GM13976 (cell line): ENCODE measurements around the gene FGF14.

Source experiments
- DNase-seq: peaks from one replicate; pipeline ENCODE4 v3.0.0; 2012; ENCODE audit warnings: low spot score
- CTCF ChIP-seq: IDR thresholded peaks from 2 replicates; pipeline ENCODE4 v1.5.1; 2012; ENCODE audit warnings: borderline replicate concordance, mild to moderate bottlenecking; ENCODE audit not compliant: insufficient read depth; ENCODE audit errors: extremely low read depth, missing control alignments, control extremely low read depth
- in situ Hi-C: fragments of 300-500 bp; cut with MboI; formaldehyde crosslinking; loops from one replicate; pipeline ENCODE4 v1.12.0; 2022; ENCODE audit warnings: low sequenced_read_pairs, mixed read lengths, inconsistent platforms; ENCODE audit not compliant: unreplicated experiment

FGF14 gene

DNA sequence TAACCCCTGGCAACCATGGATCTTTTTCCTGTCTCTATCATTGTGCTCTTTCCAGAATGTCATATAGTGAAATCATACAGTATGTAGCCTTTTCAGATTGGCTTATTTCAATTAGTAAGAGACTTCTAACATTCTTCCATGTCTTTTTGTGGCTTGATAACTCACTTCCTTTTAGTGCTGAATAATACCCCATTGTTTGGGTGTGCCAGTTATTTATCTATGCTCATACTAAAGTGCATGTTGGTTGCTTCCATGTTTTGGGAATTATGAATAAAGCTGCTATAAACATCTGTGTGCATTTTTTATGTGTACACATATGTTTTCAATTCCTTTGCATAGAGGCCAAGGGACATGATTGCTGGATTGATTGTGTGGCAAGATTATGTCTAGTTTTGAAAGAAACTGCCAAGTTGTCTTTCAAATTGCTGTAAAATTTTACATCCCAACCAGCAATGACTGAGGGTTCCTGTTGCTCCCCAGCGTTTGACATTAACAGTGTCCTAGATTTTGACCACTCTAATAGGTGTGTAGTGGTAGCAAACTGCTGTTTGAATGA, 590.5 kb downstream of the FGF14 start:
- in situ Hi-C loops: no loop called here
- no peak for TF ChIP-seq CTCF
- DNase-seq: no peak

DNA sequence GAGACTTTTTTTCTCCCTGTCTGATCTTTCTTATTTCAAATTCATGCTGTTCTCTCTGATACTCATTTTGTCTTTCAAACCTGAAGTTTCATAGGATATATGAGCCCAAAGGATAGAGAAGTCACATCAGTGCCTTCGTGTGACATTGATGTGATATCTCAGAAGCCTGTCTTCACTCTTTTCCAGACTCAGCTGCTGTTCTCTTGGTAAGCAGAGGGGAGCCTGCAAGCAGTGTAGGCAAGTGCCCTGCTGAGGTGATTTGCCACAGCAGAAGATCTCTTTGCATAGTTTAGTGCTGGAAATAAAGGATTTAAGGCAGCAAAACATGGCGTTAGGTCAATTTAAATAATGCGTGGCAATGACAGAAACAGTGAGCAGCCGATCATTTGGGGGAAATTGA, 602.7 kb downstream of the FGF14 start:
- TF ChIP-seq CTCF: no peak
- no peak for DNase-seq
- in situ Hi-C loops: no loop called here

DNA sequence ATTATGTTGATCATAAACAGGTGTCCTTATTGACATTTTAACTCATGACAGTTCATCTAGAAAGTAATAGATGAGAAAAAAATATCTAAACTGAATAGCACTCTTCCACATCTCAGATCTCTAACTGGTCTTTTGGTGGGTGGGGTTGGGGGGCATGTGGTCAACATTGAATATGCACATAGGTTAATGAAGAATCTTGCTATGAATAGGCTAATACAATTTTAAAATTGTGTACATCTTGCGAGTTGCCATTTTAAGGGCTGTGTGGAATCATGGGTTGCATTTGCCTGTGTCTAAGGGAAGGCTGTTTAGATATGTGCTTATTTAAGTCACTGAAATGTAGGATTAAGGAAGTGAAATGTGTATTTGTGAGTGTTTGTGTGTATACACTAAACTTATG, 603.4 kb downstream of the FGF14 start:
- TF ChIP-seq CTCF: no peak
- in situ Hi-C loops: no loop called here
- DNase-seq: no peak

DNA sequence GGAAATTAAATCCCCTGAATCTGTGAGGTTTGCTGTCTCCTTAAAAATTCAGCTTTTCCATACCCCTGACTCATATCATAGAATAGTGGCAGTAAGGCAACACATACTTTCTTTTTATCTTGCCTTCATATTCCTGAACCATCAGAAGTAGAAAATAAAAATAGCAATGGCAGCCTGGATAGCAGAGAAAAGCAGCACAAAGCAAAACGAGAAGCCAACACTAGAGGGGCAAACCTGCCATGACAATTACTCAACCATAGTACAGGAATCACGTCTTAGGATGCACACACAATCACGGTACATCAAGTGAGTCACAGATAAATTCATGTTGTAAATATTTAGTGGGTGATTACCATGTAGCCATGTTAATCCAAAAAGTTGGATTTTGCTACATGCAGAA, 606.4 kb downstream of the FGF14 start:
- TF ChIP-seq CTCF: no peak
- in situ Hi-C loops: no loop called here
- DNase-seq: no peak

- DNase-seq: no peak
- in situ Hi-C loops: no loop called here
- TF ChIP-seq CTCF: no peak
These were observed 606.8 kb downstream of the FGF14 start for GRCh38 chr13:101795025-101795424.

GRCh38 chr13:101792189-101792588, 609.7 kb downstream of the FGF14 start:
- DNase-seq: no peak
- in situ Hi-C loops: no loop called here

More at GRCh38 chr13:101792189-101792588, 609.7 kb downstream of the FGF14 start:
- TF ChIP-seq CTCF: no peak
